ENCODE measurements around the gene RRAS2. TPM values are rescaled to one million over a fixed set of nuclear protein-coding genes. Genes with fewer than 3 reads are reported as not detected.

Gene RRAS2
- total and polyA plus RNA-seq, 9 of the 15 experiments (the other 6 are each of a cell fraction or from before 2014, with no cell fraction given) = 9.4 to 47.5 (median 37.6) TPM

- Histone ChIP-seq H4K20me1 (replicated peaks; ENCODE audit: control insufficient read depth, insufficient read depth, low read length) (0 out of 2 replicates have a peak, but pooled peaks cover 2% of the 10 kb centered on the region), H3K9ac (ENCODE audit: insufficient read depth in 1 of 2, low read depth in 2 of 2, low read length in 2 of 2) (no peak overlapping the region), H3K9me1 (ENCODE audit: control insufficient read depth, insufficient read depth, low read length) (no peaks in the 10 kb centered on the region), H3K79me2 (ENCODE audit: control insufficient read depth, insufficient read depth, low read length) (no peaks in the 10 kb centered on the region), H3K4me2 (ENCODE audit: insufficient read depth, low read length) (no peak overlapping the region), H3K27me3 (ENCODE audit: control insufficient read depth in 2 of 2, insufficient read depth in 2 of 2, low read length in 2 of 2) (peaks cover 20 to 23% of the 10 kb centered on the region in 2 experiments; a peak in 4 of 5 replicates), H3K4me1 (replicated peaks in 1 of 2; ENCODE audit: control insufficient read depth in 2 of 2, insufficient read depth in 2 of 2, low read length in 2 of 2) (no peaks in the 10 kb centered on the region), H3K4me3 (no peak overlapping the region), H3K27ac (ENCODE audit: extremely low read depth, low read depth, low read length) (no peak overlapping the region), H2AFZ (ENCODE audit: low read depth, low read length) (no peak overlapping the region), H3K36me3 (ENCODE audit: control insufficient read depth, insufficient read depth, low read length) (no peaks in the 10 kb centered on the region), H3K9me3 (replicated peaks; ENCODE audit: control insufficient read depth, insufficient read depth, low read depth, low read length) (no peaks in the 10 kb centered on the region)
- FAIRE-seq (no peak), ATAC-seq (peak; percentile 38; the same call in 2 of the 3 replicates), DNase-seq (ENCODE audit: extremely low read depth in 1 of 4, low spot score in 3 of 4) (peak in 1 of 4 experiments; percentile 30)
- BruUV-seq (replicated peaks) = no TSS peak
- in situ Hi-C loops (cut with MboI) = no loop called here
- intact Hi-C loops (cut with micrococcal nuclease) = no loop called here
- POLR2A ChIA-PET = interaction anchor here (1.1 kb wide), 1 partner anchor 10 kb away, joined by 5 read pairs; no protein-coding TSS in a partner anchor
- CTCF ChIA-PET (ENCODE audit: low intra/inter-chr PET ratio) = no interaction called here
- TF ChIP-seq ZFX (CRISPR knock-in tag; IDR thresholded peaks at IDR 0.05) = no peak
- peak; percentile 67 for TF ChIP-seq TFAP4 (CRISPR knock-in tag; IDR thresholded peaks at IDR 0.05; ENCODE audit: borderline replicate concordance)
- TF ChIP-seq RFX1 (IDR thresholded peaks at IDR 0.05) = peak; percentile 87
- TF ChIP-seq ZNF518B (CRISPR knock-in tag; IDR thresholded peaks at IDR 0.05) = no peak
- 0% methylated on average over 4 of the region's 4 CpGs for WGBS (ENCODE audit: insufficient coverage, low coverage, missing lambda C conversion rate)
Observed at GRCh38 chr11:14386895-14387480, 28.0 kb upstream of the RRAS2 start.
